Superior temporal gyrus (tissue), 1 donor: Measurements from ENCODE around the gene TFAP2A.

Experiments used
- DNase-seq: peaks from one replicate; pipeline ENCODE4 v3.0.0-alpha.2; 2016; ENCODE audit errors: extremely low spot score

TFAP2A gene

GRCh38 chr6:10425975-10426780 lies 11.3 kb upstream of the TFAP2A start:
- DNase-seq, result no peak

- DNase-seq, result no peak
These were observed 10.5 kb upstream of the TFAP2A start for GRCh38 chr6:10425176-10425974.

- no peak for DNase-seq
These were observed 9.2 kb upstream of the TFAP2A start for GRCh38 chr6:10424040-10424439.

GRCh38 chr6:10422737-10423034 lies 7.8 kb upstream of the TFAP2A start:
- no peak for DNase-seq

GRCh38 chr6:10421921-10422736 lies 7.3 kb upstream of the TFAP2A start:
- no peak for DNase-seq

GRCh38 chr6:10421158-10421920 lies 6.5 kb upstream of the TFAP2A start:
- no peak for DNase-seq

GRCh38 chr6:10420546-10421157 lies 5.8 kb upstream of the TFAP2A start:
- no peak for DNase-seq

- DNase-seq, result no peak
These were observed 5.1 kb upstream of the TFAP2A start for GRCh38 chr6:10419749-10420545.

GRCh38 chr6:10418862-10419748 lies 4.2 kb upstream of the TFAP2A start:
- no peak for DNase-seq

- DNase-seq, result no peak
These were observed 3.5 kb upstream of the TFAP2A start for GRCh38 chr6:10418361-10418861.

GRCh38 chr6:10417681-10418104 lies 2.8 kb upstream of the TFAP2A start:
- DNase-seq, result no peak

- DNase-seq, result no peak
These were observed 2.2 kb upstream of the TFAP2A start for GRCh38 chr6:10416863-10417641.

- no peak for DNase-seq
These were observed 1.6 kb upstream of the TFAP2A start for GRCh38 chr6:10416516-10416862.

- DNase-seq, result no peak
These were observed 975 bp upstream of the TFAP2A start for GRCh38 chr6:10415617-10416480.

GRCh38 chr6:10413850-10414738 lies 780 bp downstream of the TFAP2A start:
- no peak for DNase-seq

GRCh38 chr6:10413262-10413849 lies 1.5 kb downstream of the TFAP2A start:
- DNase-seq, result no peak
